GM12878 (cell line): ENCODE results near the gene WIPF2. TPM values are rescaled to one million over a fixed set of nuclear protein-coding genes. Genes with fewer than 3 reads are reported as not detected.
A peak's percentile ranks its signal among the peaks of the same experiment; 100 is the strongest.

ENCODE experiments used
- ATAC-seq: fragments of 200-7000 bp; cut with Tn5 transposase; 3 replicates; pipeline ENCODE4 v1.9.1; 2020; ENCODE audit warnings: mild to moderate bottlenecking, moderate library complexity
- BruUV-seq: library from RNA; stranded (reverse); fragments of 400-500 nt; replicated peaks from 2 replicates; lab custom pipeline; 2021; lab: Mats Ljungman, UMichigan
- CTCF ChIA-PET: fragments of 300-600 bp; sonication (Branson Sonifier 250); formaldehyde crosslinking; extraction: SDS; loops from one replicate; lab custom pipeline; 2021; ENCODE audit warnings: inconsistent platforms; lab: Yijun Ruan, JAX
- POLR2A ChIA-PET: fragments of 350-600 bp; formaldehyde crosslinking; extraction: SDS; loops from one replicate; lab custom pipeline; 2021; ENCODE audit warnings: inconsistent platforms; lab: Charles Lee
- RAD21 ChIA-PET: fragments of 300-600 bp; sonication (Branson Sonifier 250); formaldehyde crosslinking; loops from one replicate; lab custom pipeline; 2023; ENCODE audit warnings: antibody characterized with exemption; ENCODE audit not compliant: unreplicated experiment; lab: Charles Lee
- SMC1A ChIA-PET: fragments of 300-600 bp; sonication (Branson Sonifier 250); formaldehyde crosslinking; loops from one replicate; lab custom pipeline; 2023; ENCODE audit not compliant: unreplicated experiment, uncharacterized antibody; lab: Charles Lee
- DNase-seq: peaks from one replicate; pipeline ENCODE4 v3.0.0-alpha.2; 2011; ENCODE audit warnings: low read depth, low spot score
- FAIRE-seq: peaks from 3 replicates; lab custom pipeline; 2011; peaks lifted over from hg19 to GRCh38; lab: Jason Lieb, UNC
- H2AFZ ChIP-seq: 2 replicates; pipeline ENCODE4 v1.6.0; 2011; ENCODE audit warnings: low read depth, low read length, control low read depth; ENCODE audit not compliant: control insufficient read depth
- H3K27ac ChIP-seq: 2 replicates; pipeline ENCODE4 v1.5.1; 2011; ENCODE audit warnings: control low read depth; ENCODE audit not compliant: control insufficient read depth, insufficient read depth
- H3K27me3 ChIP-seq, 2 experiments: replicated peaks in 1 of 2; 2 replicates each; pipeline versions ENCODE4 v1.6.0 to v1.6.1; 2011; ENCODE audit warnings: low read length in 1 of 2; ENCODE audit not compliant: control insufficient read depth in 2 of 2, insufficient read depth in 2 of 2
- H3K36me3 ChIP-seq, 2 experiments: 2 replicates each; pipeline ENCODE4 v1.5.1; 2011; ENCODE audit warnings: low read length in 1 of 2; ENCODE audit not compliant: control insufficient read depth in 2 of 2, insufficient read depth in 2 of 2
- H3K4me1 ChIP-seq: 2 replicates; pipeline ENCODE4 v1.6.1; 2011; ENCODE audit warnings: mild to moderate bottlenecking, low read length, moderate library complexity, mixed read lengths; ENCODE audit not compliant: control insufficient read depth, insufficient read depth
- H3K4me2 ChIP-seq: 2 replicates; pipeline ENCODE4 v1.6.0; 2011; ENCODE audit warnings: control low read depth; ENCODE audit not compliant: control insufficient read depth, insufficient read depth
- H3K4me3 ChIP-seq: fragments of 200-600 bp; sonication (generic); 2 replicates; pipeline ENCODE4 v1.5.1; 2016
- H3K79me2 ChIP-seq: 2 replicates; pipeline ENCODE4 v1.6.0; 2011; ENCODE audit warnings: low read length; ENCODE audit not compliant: control insufficient read depth, insufficient read depth
- H3K9ac ChIP-seq: 2 replicates; pipeline ENCODE4 v1.8.0; 2011; ENCODE audit warnings: low read length, control low read depth, mixed read lengths; ENCODE audit not compliant: control insufficient read depth, insufficient read depth
- H3K9me3 ChIP-seq: replicated peaks from 3 replicates; pipeline ENCODE4 v1.5.1; 2011; ENCODE audit warnings: mild to moderate bottlenecking, low read length; ENCODE audit not compliant: control insufficient read depth, insufficient read depth
- H4K20me1 ChIP-seq: 2 replicates; pipeline ENCODE4 v1.6.0; 2011; ENCODE audit not compliant: control insufficient read depth, insufficient read depth
- CTCF ChIP-seq, 3 experiments: IDR thresholded peaks in 2 of 3; conservative IDR thresholded peaks in 1 of 3; 2 replicates each; pipeline ENCODE4 v1.5.1; 2011; ENCODE audit warnings: low read depth in 3 of 3, low read length in 3 of 3, mild to moderate bottlenecking in 3 of 3, control low read depth in 2 of 3, moderate library complexity in 2 of 3, inconsistent platforms in 1 of 3, mixed read lengths in 1 of 3; ENCODE audit not compliant: control insufficient read depth in 2 of 3, insufficient read depth in 1 of 3; ENCODE audit errors: extremely low read depth in 1 of 3
- CUX1 ChIP-seq: IDR thresholded peaks from 2 replicates; pipeline ENCODE4 v1.6.1; 2012; ENCODE audit warnings: improper control_type of control experiment, low read depth, low read length; ENCODE audit not compliant: insufficient replicate concordance
- MAX ChIP-seq: IDR thresholded peaks from 2 replicates; pipeline ENCODE4 v1.6.1; 2012; ENCODE audit warnings: low read depth, low read length, improper control_type of control experiment
- RAD21 ChIP-seq: IDR thresholded peaks from 2 replicates; pipeline ENCODE4 v1.6.1; 2011; ENCODE audit warnings: mild to moderate bottlenecking, low read depth, low read length, moderate library complexity; ENCODE audit not compliant: insufficient read depth
- ZNF622 ChIP-seq: fragments of 450-650 bp; IDR thresholded peaks from 2 replicates; pipeline ENCODE4 v1.6.1; 2017; ENCODE audit warnings: mild to moderate bottlenecking, inconsistent platforms
- WGBS: methylation state at CpG from one replicate; pipeline ENCODE4 v1.1.6; 2016; ENCODE audit warnings: low lambda C conversion rate; ENCODE audit not compliant: insufficient replicate concordance, insufficient coverage; ENCODE audit errors: missing lambda C conversion rate; 5-methylcytosine and 5-hydroxymethylcytosine counted together
- in situ Hi-C: fragments of 300-500 bp; cut with MboI; formaldehyde crosslinking; loops from 9 replicates; pipeline ENCODE4 v1.14.3; 2018; ENCODE audit warnings: mixed read lengths
- intact Hi-C: fragments of 100-400 bp; cut with micrococcal nuclease; formaldehyde crosslinking; loops from one replicate; pipeline ENCODE4 v1.14.2; 2022; ENCODE audit not compliant: unreplicated experiment
- polyA plus RNA-seq, 11 experiments: library from polyadenylated mRNA; depleted of rRNA in 4 of 11; unstranded in 6 of 11; stranded (reverse) in 5 of 11; fragments of >200 nt; fragmentation: Nextera tagmentation in 4 of 11; fragmentation: Illumina TruSeq in 1 of 11; extraction: Ambion mirVana in 4 of 11; extraction: Trizol in 1 of 11; gene quantifications; 1 replicate in 1 of 11; 2 replicates in 10 of 11; pipeline versions ENCODE4 v1.2.1 to v1.2.3, GENCODE V29; 2011 to 2016; ENCODE audit warnings: inconsistent platforms in 2 of 11, missing spikeins in 2 of 11, low read depth in 1 of 11
- total RNA-seq, 4 experiments: library from RNA; depleted of rRNA in 3 of 4; stranded (reverse); fragments of >200 nt in 3 of 4; fragmentation: Illumina TruSeq in 1 of 4; extraction: Trizol in 1 of 4; gene quantifications; 2 replicates each; pipeline versions ENCODE4 v1.2.1 to v1.2.3, GENCODE V29; 2013 to 2021

Gene WIPF2
- total and polyA plus RNA-seq, 10 of the 15 experiments (the other 5 are each of a cell fraction or from before 2014, with no cell fraction given), result 4.2 to 20.8 (median 7.1) TPM

GRCh38 chr17:40284085-40284713 is 65.1 kb downstream of the WIPF2 start:
- no peak for DNase-seq
- no peaks in the 10 kb centered on the region for H3K4me1 ChIP-seq
- WGBS, result 71% methylated on average over 2 of the region's 2 CpGs
- in situ Hi-C loops (loop anchor here (25.0 kb wide), 1 partner anchor 272 kb away; the partner anchor contains the start of gene CSF3), intact Hi-C loops (loop anchor here (5.0 kb wide), 1 partner anchor 42 kb away; no protein-coding TSS in a partner anchor)
- no TSS peak for BruUV-seq
- no peaks in the 10 kb centered on the region for H3K9me3 ChIP-seq
- H3K27ac ChIP-seq, result no peak overlapping the region
- no peak overlapping the region for H2AFZ ChIP-seq
- ChIA-PET POLR2A (interaction anchor here (0.6 to 1.3 kb wide), 6 partner anchors 40 to 133 kb away, joined by 3 to 7 read pairs (median 4); no protein-coding TSS in a partner anchor), CTCF (interaction anchor here (0.6 to 2.9 kb wide), 7 partner anchors 8 to 230 kb away, joined by 3 to 13 read pairs (median 5); partner anchors contain the start of gene MED24), RAD21 (interaction anchor here (0.8 to 2.2 kb wide), 6 partner anchors 21 to 171 kb away, joined by 3 to 10 read pairs (median 4); partner anchors contain the start of gene WIPF2), SMC1A (interaction anchor here (0.6 to 1.7 kb wide), 14 partner anchors 12 to 230 kb away, joined by 3 to 9 read pairs (median 3); partner anchors contain the start of genes MED24 and WIPF2)
- H3K36me3 ChIP-seq, result peaks cover 4 to 16% of the 10 kb centered on the region in 2 experiments
- TF ChIP-seq CUX1 (no peak), ZNF622 (no peak), MAX (no peak), CTCF (IDR thresholded peaks at IDR 0.05 in 2 of 3, conservative IDR thresholded peaks at IDR 0.05 in 1 of 3; ENCODE audit: control insufficient read depth in 2 of 3, extremely low read depth in 1 of 3, insufficient read depth in 1 of 3, low read depth in 3 of 3, low read length in 3 of 3) (0 out of 6 replicates have a peak, but pooled peaks of 1 of the 3 experiments have one; percentile 3), RAD21 (no peak)
- H3K9ac ChIP-seq, result no peak overlapping the region
- H3K79me2 ChIP-seq, result peaks cover 12% of the 10 kb centered on the region
- H3K4me2 ChIP-seq, result no peak overlapping the region
- no peaks in the 10 kb centered on the region for H4K20me1 ChIP-seq
- H3K27me3 ChIP-seq, result no peaks in the 10 kb centered on the region
- no peak overlapping the region for H3K4me3 ChIP-seq
- ATAC-seq, result no peak
- no peak for FAIRE-seq
